Subcutaneous adipose tissue (tissue), 4 donors: ENCODE data around the gene DMD. TPM values are rescaled to one million over a fixed set of nuclear protein-coding genes. Genes with fewer than 3 reads are reported as not detected.

Source experiments
- total RNA-seq, 4 donors: library from RNA; depleted of rRNA; stranded (reverse); fragments of >200 nt; gene quantifications; one replicate each; pipeline ENCODE4 v1.1.0, GENCODE V29; 2016
- TF ChIP-seq, protein P1 (sequence below): fragments of 450-650 bp; IDR thresholded peaks from one replicate; pipeline ENCODE4 v1.5.1; 2016; ENCODE audit warnings: low read depth, mild to moderate bottlenecking, control low read depth, antibody characterized with exemption, moderate library complexity

Gene DMD
- total RNA-seq, 4 donors from 2014 or later = 35.7 to 87.2 (median 72.1) TPM

GRCh38 chrX:31168551-31168950 is 2042.8 kb downstream of the DMD start:
- TF ChIP-seq, protein P1, sequence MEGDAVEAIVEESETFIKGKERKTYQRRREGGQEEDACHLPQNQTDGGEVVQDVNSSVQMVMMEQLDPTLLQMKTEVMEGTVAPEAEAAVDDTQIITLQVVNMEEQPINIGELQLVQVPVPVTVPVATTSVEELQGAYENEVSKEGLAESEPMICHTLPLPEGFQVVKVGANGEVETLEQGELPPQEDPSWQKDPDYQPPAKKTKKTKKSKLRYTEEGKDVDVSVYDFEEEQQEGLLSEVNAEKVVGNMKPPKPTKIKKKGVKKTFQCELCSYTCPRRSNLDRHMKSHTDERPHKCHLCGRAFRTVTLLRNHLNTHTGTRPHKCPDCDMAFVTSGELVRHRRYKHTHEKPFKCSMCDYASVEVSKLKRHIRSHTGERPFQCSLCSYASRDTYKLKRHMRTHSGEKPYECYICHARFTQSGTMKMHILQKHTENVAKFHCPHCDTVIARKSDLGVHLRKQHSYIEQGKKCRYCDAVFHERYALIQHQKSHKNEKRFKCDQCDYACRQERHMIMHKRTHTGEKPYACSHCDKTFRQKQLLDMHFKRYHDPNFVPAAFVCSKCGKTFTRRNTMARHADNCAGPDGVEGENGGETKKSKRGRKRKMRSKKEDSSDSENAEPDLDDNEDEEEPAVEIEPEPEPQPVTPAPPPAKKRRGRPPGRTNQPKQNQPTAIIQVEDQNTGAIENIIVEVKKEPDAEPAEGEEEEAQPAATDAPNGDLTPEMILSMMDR = no peak

GRCh38 chrX:31166832-31167231 is 2044.5 kb downstream of the DMD start:
- TF ChIP-seq, protein P1 = no peak

GRCh38 chrX:31166416-31166815 is 2044.9 kb downstream of the DMD start:
- TF ChIP-seq, protein P1 = no peak

DNA sequence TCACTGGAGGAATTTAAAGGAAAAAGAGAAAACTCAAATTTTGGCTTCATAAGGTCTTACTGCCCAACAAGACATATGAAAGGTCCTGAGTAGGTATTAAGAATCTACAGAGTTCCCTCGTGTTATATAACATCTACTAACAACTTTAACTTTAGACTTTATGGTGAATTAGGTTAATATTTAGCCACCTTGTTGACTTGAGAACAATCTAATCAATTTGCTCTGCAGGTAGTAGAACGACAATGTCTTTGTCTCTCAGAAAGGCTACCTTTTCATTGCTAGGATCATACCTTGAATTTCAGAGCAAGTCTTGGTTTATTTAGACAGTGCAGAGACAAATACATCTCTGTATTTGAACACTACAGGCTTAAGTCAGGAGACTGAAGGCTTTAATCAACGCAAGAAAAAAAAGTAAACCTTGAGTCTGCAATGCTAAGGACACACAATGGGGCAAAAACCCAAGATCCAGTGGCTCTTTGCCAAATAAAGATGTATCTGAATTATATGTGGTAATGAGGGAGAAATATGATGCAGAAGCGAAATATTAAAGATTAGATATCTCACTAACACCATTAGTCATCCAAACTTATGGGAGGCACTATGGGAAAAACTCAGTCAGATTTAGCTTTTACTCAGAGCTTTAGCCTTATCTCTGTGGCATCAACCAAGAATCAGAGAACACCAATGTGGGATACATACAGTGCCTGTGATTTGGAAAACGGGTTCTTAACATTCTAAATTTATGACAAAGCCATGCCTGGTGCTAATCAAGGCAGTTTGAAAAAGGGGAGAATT is 2045.9 kb downstream of the DMD start:
- TF ChIP-seq, protein P1 = no peak

DNA sequence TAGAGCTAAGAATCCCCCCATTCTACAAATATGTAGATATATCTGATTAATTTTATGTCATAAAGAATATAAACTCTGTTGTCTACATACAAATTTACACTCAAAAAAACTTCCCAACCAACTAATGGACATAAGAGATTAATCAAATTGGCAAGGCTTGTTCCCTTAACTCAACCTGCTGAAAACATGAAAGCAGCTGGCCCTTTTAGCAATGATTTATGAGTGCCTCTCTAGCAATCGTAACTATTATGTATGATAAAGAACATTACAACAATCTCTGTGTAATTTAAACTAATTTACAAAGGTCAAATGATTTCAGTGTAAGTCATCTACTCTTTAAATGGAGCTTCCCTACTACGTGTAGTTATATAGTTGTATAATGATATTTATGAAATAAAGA is 2056.4 kb downstream of the DMD start:
- TF ChIP-seq, protein P1 = no peak

DNA sequence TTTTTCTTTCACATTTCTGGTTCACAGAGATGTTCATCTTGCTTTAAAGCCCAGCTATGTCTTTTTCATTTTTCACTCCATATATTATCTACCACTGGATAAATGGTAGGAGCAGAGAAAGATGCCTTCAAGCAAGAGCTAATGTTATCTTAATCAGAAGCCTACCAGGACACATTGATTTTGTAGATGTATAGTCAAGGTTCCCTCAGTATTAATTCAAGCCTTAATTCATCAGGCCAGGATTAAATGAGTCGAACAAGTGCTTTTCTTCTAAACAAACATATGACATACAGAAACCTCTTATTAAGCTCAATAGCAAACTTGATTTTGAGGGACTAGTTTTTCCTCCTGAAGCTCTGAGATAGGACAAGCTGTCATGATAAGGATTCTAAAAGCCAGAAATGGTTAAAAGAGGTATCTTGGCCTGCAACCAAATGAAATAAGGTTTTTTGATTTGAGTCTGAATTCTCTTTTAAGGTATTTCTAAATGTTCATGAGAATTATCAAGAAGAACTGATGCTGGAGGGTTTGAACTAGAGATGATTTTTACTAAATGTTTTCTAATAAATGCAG is 2057.8 kb downstream of the DMD start:
- TF ChIP-seq, protein P1 = no peak

- TF ChIP-seq, protein P1 = no peak
These were observed 2064.2 kb downstream of the DMD start for GRCh38 chrX:31147175-31147574.
